ENCODE data around the gene LRRC4C. TPM values are rescaled to one million over a fixed set of nuclear protein-coding genes. Genes with fewer than 3 reads are reported as not detected.

LRRC4C gene
- total RNA-seq, 1 donor from 2014 or later, result 2.1 TPM

DNA sequence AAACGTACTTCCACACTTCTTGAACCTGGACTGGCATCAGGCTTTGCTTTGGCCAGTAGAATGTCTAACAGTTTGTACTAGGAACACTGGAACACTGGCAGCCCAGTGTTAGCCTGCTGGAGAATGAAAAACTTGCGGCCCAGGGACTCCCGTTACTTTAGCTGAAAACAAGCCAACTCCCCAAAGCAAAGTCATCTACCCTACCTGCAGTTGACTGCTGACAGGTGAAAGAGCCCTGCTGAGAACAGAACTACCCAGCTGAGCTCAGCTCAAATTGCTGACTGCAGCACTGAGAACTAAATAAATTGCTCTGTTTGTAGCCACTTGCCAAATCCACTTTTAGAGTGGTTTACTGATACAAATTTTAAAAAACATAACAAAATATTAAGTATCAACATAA, 342.5 kb downstream of the LRRC4C start:
- Histone ChIP-seq H3K36me3 (ENCODE audit: control insufficient read depth in 3 of 3, insufficient read depth in 3 of 3, low read length in 3 of 3) (no peaks in the 10 kb centered on the region), H3K4me1 (ENCODE audit: control insufficient read depth in 3 of 3, insufficient read depth in 3 of 3, low read length in 3 of 3) (no peaks in the 10 kb centered on the region), H3K27ac (ENCODE audit: low read depth, low read length) (no peak overlapping the region), H3K4me3 (ENCODE audit: low read length in 3 of 3) (no peak overlapping the region), H3K9me3 (ENCODE audit: control insufficient read depth in 3 of 3, low read length in 3 of 3) (no peaks in the 10 kb centered on the region), H3K9ac (ENCODE audit: low read depth in 1 of 3, low read length in 3 of 3) (no peak overlapping the region), H3K27me3 (ENCODE audit: control insufficient read depth in 3 of 3, insufficient read depth in 3 of 3, low read length in 3 of 3) (no peaks in the 10 kb centered on the region)

- Histone ChIP-seq H3K9ac (ENCODE audit: low read depth in 1 of 3, low read length in 3 of 3) (no peak overlapping the region), H3K4me1 (ENCODE audit: control insufficient read depth in 3 of 3, insufficient read depth in 3 of 3, low read length in 3 of 3) (no peaks in the 10 kb centered on the region), H3K27ac (ENCODE audit: low read depth, low read length) (no peak overlapping the region), H3K4me3 (ENCODE audit: low read length in 3 of 3) (no peak overlapping the region), H3K36me3 (ENCODE audit: control insufficient read depth in 3 of 3, insufficient read depth in 3 of 3, low read length in 3 of 3) (no peaks in the 10 kb centered on the region), H3K9me3 (ENCODE audit: control insufficient read depth in 3 of 3, low read length in 3 of 3) (no peaks in the 10 kb centered on the region), H3K27me3 (ENCODE audit: control insufficient read depth in 3 of 3, insufficient read depth in 3 of 3, low read length in 3 of 3) (no peaks in the 10 kb centered on the region)
Measured at GRCh38 chr11:41115066-41115465, 344.4 kb downstream of the LRRC4C start.

- Histone ChIP-seq H3K9ac (ENCODE audit: low read depth in 1 of 3, low read length in 3 of 3) (no peak overlapping the region), H3K27ac (ENCODE audit: low read depth, low read length) (no peak overlapping the region), H3K4me1 (ENCODE audit: control insufficient read depth in 3 of 3, insufficient read depth in 3 of 3, low read length in 3 of 3) (no peaks in the 10 kb centered on the region), H3K9me3 (ENCODE audit: control insufficient read depth in 3 of 3, low read length in 3 of 3) (no peaks in the 10 kb centered on the region), H3K36me3 (ENCODE audit: control insufficient read depth in 3 of 3, insufficient read depth in 3 of 3, low read length in 3 of 3) (no peaks in the 10 kb centered on the region), H3K4me3 (ENCODE audit: low read length in 3 of 3) (no peak overlapping the region), H3K27me3 (ENCODE audit: control insufficient read depth in 3 of 3, insufficient read depth in 3 of 3, low read length in 3 of 3) (no peaks in the 10 kb centered on the region)
Measured at GRCh38 chr11:41113160-41113559, 346.3 kb downstream of the LRRC4C start.

DNA sequence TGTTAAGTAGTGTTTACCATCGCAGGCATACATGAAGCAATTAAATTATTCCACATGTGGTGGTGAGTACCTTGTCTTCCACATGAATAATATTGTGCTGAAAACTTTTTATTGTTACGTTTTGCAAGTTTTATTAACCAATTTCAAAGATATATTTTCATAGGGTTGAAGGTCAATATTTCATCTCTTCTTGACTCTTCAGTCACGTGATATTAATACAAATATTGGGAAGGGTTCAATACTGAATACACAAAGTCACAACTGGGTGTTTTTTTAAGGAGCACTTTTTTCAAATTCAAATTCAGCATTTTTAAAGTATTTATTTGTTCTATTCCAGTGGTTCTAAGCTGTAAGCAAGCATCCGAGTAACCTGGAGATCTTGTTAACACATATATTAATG, 348.9 kb downstream of the LRRC4C start:
- no peak overlapping the region for H3K4me3 ChIP-seq (ENCODE audit: low read length in 3 of 3)
- no peaks in the 10 kb centered on the region for H3K9me3 ChIP-seq (ENCODE audit: control insufficient read depth in 3 of 3, low read length in 3 of 3)
- H3K27me3 ChIP-seq (ENCODE audit: control insufficient read depth in 3 of 3, insufficient read depth in 3 of 3, low read length in 3 of 3), result no peaks in the 10 kb centered on the region
- H3K27ac ChIP-seq (ENCODE audit: low read depth, low read length), result no peak overlapping the region
- H3K4me1 ChIP-seq (ENCODE audit: control insufficient read depth in 3 of 3, insufficient read depth in 3 of 3, low read length in 3 of 3), result no peaks in the 10 kb centered on the region
- H3K36me3 ChIP-seq (ENCODE audit: control insufficient read depth in 3 of 3, insufficient read depth in 3 of 3, low read length in 3 of 3), result no peaks in the 10 kb centered on the region
- H3K9ac ChIP-seq (ENCODE audit: low read depth in 1 of 3, low read length in 3 of 3), result no peak overlapping the region

DNA sequence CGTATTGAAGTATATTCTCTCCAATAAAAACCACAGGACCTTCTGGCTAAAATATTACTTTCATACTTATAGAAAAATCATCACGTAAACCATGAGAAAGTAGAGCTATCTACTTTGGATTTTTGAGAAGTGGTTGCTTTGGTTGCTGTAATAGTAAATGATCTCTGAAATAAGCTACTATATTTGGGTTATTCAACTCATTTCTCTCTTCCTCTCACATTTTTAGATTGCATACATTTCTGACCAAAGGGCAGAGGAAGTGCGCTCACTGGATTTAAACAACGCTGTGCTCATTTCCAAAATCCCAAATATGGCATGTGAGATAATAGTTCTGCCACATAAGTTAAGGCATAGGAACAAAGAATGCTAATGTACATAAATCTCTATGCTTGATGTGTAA, 357.0 kb downstream of the LRRC4C start:
- Histone ChIP-seq H3K36me3 (ENCODE audit: control insufficient read depth in 3 of 3, insufficient read depth in 3 of 3, low read length in 3 of 3) (no peaks in the 10 kb centered on the region), H3K4me1 (ENCODE audit: control insufficient read depth in 3 of 3, insufficient read depth in 3 of 3, low read length in 3 of 3) (no peaks in the 10 kb centered on the region), H3K9ac (ENCODE audit: low read depth in 1 of 3, low read length in 3 of 3) (no peak overlapping the region), H3K27ac (ENCODE audit: low read depth, low read length) (no peak overlapping the region), H3K9me3 (ENCODE audit: control insufficient read depth in 3 of 3, low read length in 3 of 3) (peaks cover 0 to 2% (median 0%) of the 10 kb centered on the region in 3 donors), H3K27me3 (ENCODE audit: control insufficient read depth in 3 of 3, insufficient read depth in 3 of 3, low read length in 3 of 3) (no peaks in the 10 kb centered on the region), H3K4me3 (ENCODE audit: low read length in 3 of 3) (no peak overlapping the region)

DNA sequence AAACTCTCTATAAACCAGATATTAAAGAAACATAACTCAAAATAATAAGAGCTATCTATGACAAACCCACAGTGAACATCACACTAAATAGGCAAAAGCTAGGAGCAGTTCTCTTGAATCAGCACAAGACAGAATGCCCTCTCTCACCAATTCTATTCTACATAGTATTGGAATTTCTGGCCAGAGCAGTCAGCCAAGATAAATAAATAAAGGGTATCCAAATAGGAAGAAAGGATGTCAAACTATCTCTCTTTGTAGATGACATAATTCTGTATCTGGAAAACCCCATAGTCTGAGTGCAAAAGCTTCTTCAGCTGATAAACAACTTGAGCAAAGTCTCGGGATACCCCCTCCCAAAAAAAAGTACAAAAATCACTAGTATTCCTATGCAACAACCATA, 359.8 kb downstream of the LRRC4C start:
- H3K9me3 ChIP-seq (ENCODE audit: control insufficient read depth in 3 of 3, low read length in 3 of 3), result peaks cover 0 to 2% (median 0%) of the 10 kb centered on the region in 3 donors
- no peak overlapping the region for H3K9ac ChIP-seq (ENCODE audit: low read depth in 1 of 3, low read length in 3 of 3)
- H3K4me1 ChIP-seq (ENCODE audit: control insufficient read depth in 3 of 3, insufficient read depth in 3 of 3, low read length in 3 of 3), result no peaks in the 10 kb centered on the region
- H3K27me3 ChIP-seq (ENCODE audit: control insufficient read depth in 3 of 3, insufficient read depth in 3 of 3, low read length in 3 of 3), result no peaks in the 10 kb centered on the region
- H3K4me3 ChIP-seq (ENCODE audit: low read length in 3 of 3), result no peak overlapping the region
- H3K27ac ChIP-seq (ENCODE audit: low read depth, low read length), result no peak overlapping the region
- H3K36me3 ChIP-seq (ENCODE audit: control insufficient read depth in 3 of 3, insufficient read depth in 3 of 3, low read length in 3 of 3), result no peaks in the 10 kb centered on the region

- Histone ChIP-seq H3K27ac (ENCODE audit: low read depth, low read length) (no peak overlapping the region), H3K9me3 (ENCODE audit: control insufficient read depth in 3 of 3, low read length in 3 of 3) (no peaks in the 10 kb centered on the region), H3K4me1 (ENCODE audit: control insufficient read depth in 3 of 3, insufficient read depth in 3 of 3, low read length in 3 of 3) (no peaks in the 10 kb centered on the region), H3K36me3 (ENCODE audit: control insufficient read depth in 3 of 3, insufficient read depth in 3 of 3, low read length in 3 of 3) (no peaks in the 10 kb centered on the region), H3K27me3 (ENCODE audit: control insufficient read depth in 3 of 3, insufficient read depth in 3 of 3, low read length in 3 of 3) (no peaks in the 10 kb centered on the region), H3K9ac (ENCODE audit: low read depth in 1 of 3, low read length in 3 of 3) (no peak overlapping the region), H3K4me3 (ENCODE audit: low read length in 3 of 3) (no peak overlapping the region)
Measured at GRCh38 chr11:41085123-41085522, 374.3 kb downstream of the LRRC4C start.

- no peak overlapping the region for H3K9ac ChIP-seq (ENCODE audit: low read depth in 1 of 3, low read length in 3 of 3)
- H3K9me3 ChIP-seq (ENCODE audit: control insufficient read depth in 3 of 3, low read length in 3 of 3), result no peaks in the 10 kb centered on the region
- H3K4me3 ChIP-seq (ENCODE audit: low read length in 3 of 3), result no peak overlapping the region
- no peaks in the 10 kb centered on the region for H3K27me3 ChIP-seq (ENCODE audit: control insufficient read depth in 3 of 3, insufficient read depth in 3 of 3, low read length in 3 of 3)
- no peaks in the 10 kb centered on the region for H3K36me3 ChIP-seq (ENCODE audit: control insufficient read depth in 3 of 3, insufficient read depth in 3 of 3, low read length in 3 of 3)
- no peak overlapping the region for H3K27ac ChIP-seq (ENCODE audit: low read depth, low read length)
- no peaks in the 10 kb centered on the region for H3K4me1 ChIP-seq (ENCODE audit: control insufficient read depth in 3 of 3, insufficient read depth in 3 of 3, low read length in 3 of 3)
Measured at GRCh38 chr11:41081756-41082285, 377.6 kb downstream of the LRRC4C start.

DNA sequence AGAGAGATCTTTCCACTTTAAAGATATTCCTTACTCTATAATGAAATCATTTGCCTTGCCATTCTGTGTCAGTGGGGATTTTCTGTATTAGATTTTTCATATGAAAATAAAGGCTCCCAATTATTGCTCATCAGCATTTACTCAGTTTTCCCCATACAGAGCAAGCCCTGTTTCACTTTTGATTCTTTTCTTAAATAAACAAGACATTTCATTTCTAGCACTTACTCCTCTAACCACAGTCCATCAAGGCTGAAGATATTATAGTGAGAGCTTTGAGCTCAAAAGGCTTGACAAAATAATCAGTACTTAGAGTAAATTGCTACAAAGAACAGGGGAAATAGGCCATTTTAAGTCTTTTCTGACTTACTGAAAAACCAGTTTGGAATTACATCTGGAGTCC, 385.1 kb downstream of the LRRC4C start:
- Histone ChIP-seq H3K27me3 (ENCODE audit: control insufficient read depth in 3 of 3, insufficient read depth in 3 of 3, low read length in 3 of 3) (no peaks in the 10 kb centered on the region), H3K27ac (ENCODE audit: low read depth, low read length) (no peak overlapping the region), H3K36me3 (ENCODE audit: control insufficient read depth in 3 of 3, insufficient read depth in 3 of 3, low read length in 3 of 3) (no peaks in the 10 kb centered on the region), H3K9ac (ENCODE audit: low read depth in 1 of 3, low read length in 3 of 3) (no peak overlapping the region), H3K4me1 (ENCODE audit: control insufficient read depth in 3 of 3, insufficient read depth in 3 of 3, low read length in 3 of 3) (no peaks in the 10 kb centered on the region), H3K9me3 (ENCODE audit: control insufficient read depth in 3 of 3, low read length in 3 of 3) (no peaks in the 10 kb centered on the region), H3K4me3 (ENCODE audit: low read length in 3 of 3) (no peak overlapping the region)

GRCh38 chr11:41065432-41065831, 394.0 kb downstream of the LRRC4C start:
- Histone ChIP-seq H3K4me1 (ENCODE audit: control insufficient read depth in 3 of 3, insufficient read depth in 3 of 3, low read length in 3 of 3) (no peaks in the 10 kb centered on the region), H3K4me3 (ENCODE audit: low read length in 3 of 3) (no peak overlapping the region), H3K27me3 (ENCODE audit: control insufficient read depth in 3 of 3, insufficient read depth in 3 of 3, low read length in 3 of 3) (no peaks in the 10 kb centered on the region), H3K27ac (ENCODE audit: low read depth, low read length) (no peak overlapping the region), H3K36me3 (ENCODE audit: control insufficient read depth in 3 of 3, insufficient read depth in 3 of 3, low read length in 3 of 3) (no peaks in the 10 kb centered on the region), H3K9ac (ENCODE audit: low read depth in 1 of 3, low read length in 3 of 3) (no peak overlapping the region), H3K9me3 (ENCODE audit: control insufficient read depth in 3 of 3, low read length in 3 of 3) (no peaks in the 10 kb centered on the region)

- Histone ChIP-seq H3K9me3 (ENCODE audit: control insufficient read depth in 3 of 3, low read length in 3 of 3) (no peaks in the 10 kb centered on the region), H3K27ac (ENCODE audit: low read depth, low read length) (no peak overlapping the region), H3K9ac (ENCODE audit: low read depth in 1 of 3, low read length in 3 of 3) (no peak overlapping the region), H3K27me3 (ENCODE audit: control insufficient read depth in 3 of 3, insufficient read depth in 3 of 3, low read length in 3 of 3) (no peaks in the 10 kb centered on the region), H3K4me3 (ENCODE audit: low read length in 3 of 3) (no peak overlapping the region), H3K4me1 (ENCODE audit: control insufficient read depth in 3 of 3, insufficient read depth in 3 of 3, low read length in 3 of 3) (no peaks in the 10 kb centered on the region), H3K36me3 (ENCODE audit: control insufficient read depth in 3 of 3, insufficient read depth in 3 of 3, low read length in 3 of 3) (no peaks in the 10 kb centered on the region)
Measured at GRCh38 chr11:41058138-41058537, 401.3 kb downstream of the LRRC4C start.
